GM12878 (cell line): Measurements from ENCODE around the gene NFAM1. TPM values are rescaled to one million over a fixed set of nuclear protein-coding genes. Genes with fewer than 3 reads are reported as not detected.

Source experiments
- ATAC-seq: fragments of 200-7000 bp; cut with Tn5 transposase; 3 replicates; pipeline ENCODE4 v1.9.1; 2020; ENCODE audit warnings: mild to moderate bottlenecking, moderate library complexity
- BruUV-seq: library from RNA; stranded (reverse); fragments of 400-500 nt; replicated peaks from 2 replicates; lab custom pipeline; 2021; lab: Mats Ljungman, UMichigan
- CTCF ChIA-PET: fragments of 300-600 bp; sonication (Branson Sonifier 250); formaldehyde crosslinking; extraction: SDS; loops from one replicate; lab custom pipeline; 2021; ENCODE audit warnings: inconsistent platforms; lab: Yijun Ruan, JAX
- POLR2A ChIA-PET: fragments of 350-600 bp; formaldehyde crosslinking; extraction: SDS; loops from one replicate; lab custom pipeline; 2021; ENCODE audit warnings: inconsistent platforms; lab: Charles Lee
- RAD21 ChIA-PET: fragments of 300-600 bp; sonication (Branson Sonifier 250); formaldehyde crosslinking; loops from one replicate; lab custom pipeline; 2023; ENCODE audit warnings: antibody characterized with exemption; ENCODE audit not compliant: unreplicated experiment; lab: Charles Lee
- SMC1A ChIA-PET: fragments of 300-600 bp; sonication (Branson Sonifier 250); formaldehyde crosslinking; loops from one replicate; lab custom pipeline; 2023; ENCODE audit not compliant: unreplicated experiment, uncharacterized antibody; lab: Charles Lee
- DNase-seq: peaks from one replicate; pipeline ENCODE4 v3.0.0-alpha.2; 2011; ENCODE audit warnings: low read depth, low spot score
- FAIRE-seq: peaks from 3 replicates; lab custom pipeline; 2011; peaks lifted over from hg19 to GRCh38; lab: Jason Lieb, UNC
- H2AFZ ChIP-seq: 2 replicates; pipeline ENCODE4 v1.6.0; 2011; ENCODE audit warnings: low read depth, low read length, control low read depth; ENCODE audit not compliant: control insufficient read depth
- H3K27ac ChIP-seq: 2 replicates; pipeline ENCODE4 v1.5.1; 2011; ENCODE audit warnings: control low read depth; ENCODE audit not compliant: control insufficient read depth, insufficient read depth
- H3K27me3 ChIP-seq, 2 experiments: replicated peaks in 1 of 2; 2 replicates each; pipeline versions ENCODE4 v1.6.0 to v1.6.1; 2011; ENCODE audit warnings: low read length in 1 of 2; ENCODE audit not compliant: control insufficient read depth in 2 of 2, insufficient read depth in 2 of 2
- H3K36me3 ChIP-seq, 2 experiments: 2 replicates each; pipeline ENCODE4 v1.5.1; 2011; ENCODE audit warnings: low read length in 1 of 2; ENCODE audit not compliant: control insufficient read depth in 2 of 2, insufficient read depth in 2 of 2
- H3K4me1 ChIP-seq: 2 replicates; pipeline ENCODE4 v1.6.1; 2011; ENCODE audit warnings: mild to moderate bottlenecking, low read length, moderate library complexity, mixed read lengths; ENCODE audit not compliant: control insufficient read depth, insufficient read depth
- H3K4me2 ChIP-seq: 2 replicates; pipeline ENCODE4 v1.6.0; 2011; ENCODE audit warnings: control low read depth; ENCODE audit not compliant: control insufficient read depth, insufficient read depth
- H3K4me3 ChIP-seq: fragments of 200-600 bp; sonication (generic); 2 replicates; pipeline ENCODE4 v1.5.1; 2016
- H3K79me2 ChIP-seq: 2 replicates; pipeline ENCODE4 v1.6.0; 2011; ENCODE audit warnings: low read length; ENCODE audit not compliant: control insufficient read depth, insufficient read depth
- H3K9ac ChIP-seq: 2 replicates; pipeline ENCODE4 v1.8.0; 2011; ENCODE audit warnings: low read length, control low read depth, mixed read lengths; ENCODE audit not compliant: control insufficient read depth, insufficient read depth
- H3K9me3 ChIP-seq: replicated peaks from 3 replicates; pipeline ENCODE4 v1.5.1; 2011; ENCODE audit warnings: mild to moderate bottlenecking, low read length; ENCODE audit not compliant: control insufficient read depth, insufficient read depth
- H4K20me1 ChIP-seq: 2 replicates; pipeline ENCODE4 v1.6.0; 2011; ENCODE audit not compliant: control insufficient read depth, insufficient read depth
- GATAD2B ChIP-seq: fragments of 450-650 bp; conservative IDR thresholded peaks from 2 replicates; pipeline ENCODE4 v1.6.1; 2017; ENCODE audit warnings: low read depth, mild to moderate bottlenecking, moderate library complexity
- JUND ChIP-seq: IDR thresholded peaks from 2 replicates; pipeline ENCODE4 v1.6.1; 2012; ENCODE audit warnings: low read depth, mild to moderate bottlenecking, low read length, improper control_type of control experiment, moderate library complexity
- KAT2A ChIP-seq: conservative IDR thresholded peaks from 2 replicates; pipeline ENCODE4 v1.6.1; 2011; ENCODE audit warnings: low read depth, low read length; ENCODE audit not compliant: control insufficient read depth
- MTA3 ChIP-seq: IDR thresholded peaks from 2 replicates; pipeline ENCODE4 v1.6.1; 2012; ENCODE audit warnings: low read length, inconsistent platforms, borderline replicate concordance
- NFYB ChIP-seq: IDR thresholded peaks from 2 replicates; pipeline ENCODE4 v1.6.1; 2011; ENCODE audit warnings: low read depth, mild to moderate bottlenecking, low read length, improper control_type of control experiment, moderate library complexity; ENCODE audit not compliant: insufficient read depth
- NRF1 ChIP-seq: conservative IDR thresholded peaks from 2 replicates; pipeline ENCODE4 v1.6.1; 2011; ENCODE audit warnings: mild to moderate bottlenecking, low read depth, low read length, improper control_type of control experiment
- SIX5 ChIP-seq: IDR thresholded peaks from 2 replicates; pipeline ENCODE4 v1.6.1; 2011; ENCODE audit warnings: mild to moderate bottlenecking, low read depth, low read length, moderate library complexity; ENCODE audit not compliant: severe bottlenecking
- SRF ChIP-seq, 2 experiments: IDR thresholded peaks; 2 replicates each; pipeline ENCODE4 v1.6.1; 2011; ENCODE audit warnings: low read depth in 2 of 2, low read length in 2 of 2, mild to moderate bottlenecking in 1 of 2, moderate library complexity in 1 of 2
- SUZ12 ChIP-seq: fragments of 200-600 bp; sonication (generic); IDR thresholded peaks from one replicate; pipeline ENCODE4 v1.6.1; 2018; ENCODE audit warnings: antibody characterized with exemption, mild to moderate bottlenecking; ENCODE audit not compliant: unreplicated experiment
- TCF3 ChIP-seq: IDR thresholded peaks from 2 replicates; pipeline ENCODE4 v1.6.1; 2012; ENCODE audit warnings: low read depth, mild to moderate bottlenecking, low read length, borderline replicate concordance; ENCODE audit not compliant: insufficient read depth
- WGBS: methylation state at CpG from one replicate; pipeline ENCODE4 v1.1.6; 2016; ENCODE audit warnings: low lambda C conversion rate; ENCODE audit not compliant: insufficient replicate concordance, insufficient coverage; ENCODE audit errors: missing lambda C conversion rate; 5-methylcytosine and 5-hydroxymethylcytosine counted together
- in situ Hi-C: fragments of 300-500 bp; cut with MboI; formaldehyde crosslinking; loops from 9 replicates; pipeline ENCODE4 v1.14.3; 2018; ENCODE audit warnings: mixed read lengths
- intact Hi-C: fragments of 100-400 bp; cut with micrococcal nuclease; formaldehyde crosslinking; loops from one replicate; pipeline ENCODE4 v1.14.2; 2022; ENCODE audit not compliant: unreplicated experiment
- polyA plus RNA-seq, 11 experiments: library from polyadenylated mRNA; depleted of rRNA in 4 of 11; unstranded in 6 of 11; stranded (reverse) in 5 of 11; fragments of >200 nt; fragmentation: Nextera tagmentation in 4 of 11; fragmentation: Illumina TruSeq in 1 of 11; extraction: Ambion mirVana in 4 of 11; extraction: Trizol in 1 of 11; gene quantifications; 1 replicate in 1 of 11; 2 replicates in 10 of 11; pipeline versions ENCODE4 v1.2.1 to v1.2.3, GENCODE V29; 2011 to 2016; ENCODE audit warnings: inconsistent platforms in 2 of 11, missing spikeins in 2 of 11, low read depth in 1 of 11
- total RNA-seq, 4 experiments: library from RNA; depleted of rRNA in 3 of 4; stranded (reverse); fragments of >200 nt in 3 of 4; fragmentation: Illumina TruSeq in 1 of 4; extraction: Trizol in 1 of 4; gene quantifications; 2 replicates each; pipeline versions ENCODE4 v1.2.1 to v1.2.3, GENCODE V29; 2013 to 2021
- TF ChIP-seq, protein P1 (sequence below): fragments of 450-650 bp; IDR thresholded peaks from 2 replicates; pipeline ENCODE4 v1.6.1; 2016; ENCODE audit warnings: mild to moderate bottlenecking
- TF ChIP-seq, protein P2 (sequence below): IDR thresholded peaks from 2 replicates; pipeline ENCODE4 v1.6.1; 2012; ENCODE audit warnings: low read length, inconsistent platforms
- TF ChIP-seq, protein P3 (sequence below): fragments of 450-650 bp; IDR thresholded peaks from 2 replicates; pipeline ENCODE4 v1.6.1; 2017; ENCODE audit warnings: mild to moderate bottlenecking, moderate library complexity

The NFAM1 gene
- total and polyA plus RNA-seq, 10 of the 15 experiments (the other 5 are each of a cell fraction or from before 2014, with no cell fraction given) = 0.13 to 1.3 (median 0.24) TPM; not detected in 3

DNA sequence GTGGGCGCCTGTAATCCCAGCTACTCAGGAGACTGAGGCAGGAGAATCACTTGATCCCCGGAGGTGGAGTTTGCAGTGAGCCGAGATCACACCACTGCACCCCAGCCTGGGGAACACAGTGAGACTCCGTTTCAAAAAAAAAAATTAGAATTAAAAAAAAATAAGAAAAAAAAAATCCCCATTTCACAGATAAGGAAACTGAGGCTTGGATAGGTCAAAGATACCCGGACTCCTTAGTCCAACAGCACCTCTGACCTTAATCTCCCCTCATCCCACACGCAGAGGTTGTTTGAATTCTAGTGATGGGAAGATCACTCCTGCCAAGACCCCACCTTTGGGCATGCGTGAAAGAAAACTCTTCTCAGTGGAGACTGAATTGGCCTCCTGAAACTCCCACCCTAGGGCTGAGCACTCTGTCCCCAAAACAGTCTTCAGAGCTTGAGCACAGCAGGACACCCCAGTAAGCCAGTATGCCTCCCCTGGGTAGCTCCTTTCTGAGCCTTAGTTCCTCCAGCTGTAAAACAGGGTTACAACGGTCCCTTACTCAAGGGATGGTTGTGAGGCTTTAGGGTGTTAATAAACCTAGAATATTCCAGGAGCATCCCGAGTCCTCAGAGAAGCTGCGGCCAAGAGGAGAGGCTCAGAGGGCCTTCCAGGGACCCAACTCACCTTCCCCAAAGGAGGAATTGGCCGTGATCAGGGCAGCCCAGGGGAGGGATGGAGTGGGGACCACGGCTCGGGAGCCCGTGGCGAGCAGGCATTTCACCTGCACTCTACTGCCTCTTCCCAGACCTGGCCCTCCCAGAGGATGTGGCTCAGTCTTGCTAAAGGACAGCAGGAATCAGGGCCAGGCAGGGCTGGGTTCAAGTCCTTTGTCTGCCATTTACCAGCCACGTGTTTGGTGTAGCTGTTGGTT is 73.3 kb downstream of the NFAM1 start (continued):
- TF ChIP-seq, protein P1, sequence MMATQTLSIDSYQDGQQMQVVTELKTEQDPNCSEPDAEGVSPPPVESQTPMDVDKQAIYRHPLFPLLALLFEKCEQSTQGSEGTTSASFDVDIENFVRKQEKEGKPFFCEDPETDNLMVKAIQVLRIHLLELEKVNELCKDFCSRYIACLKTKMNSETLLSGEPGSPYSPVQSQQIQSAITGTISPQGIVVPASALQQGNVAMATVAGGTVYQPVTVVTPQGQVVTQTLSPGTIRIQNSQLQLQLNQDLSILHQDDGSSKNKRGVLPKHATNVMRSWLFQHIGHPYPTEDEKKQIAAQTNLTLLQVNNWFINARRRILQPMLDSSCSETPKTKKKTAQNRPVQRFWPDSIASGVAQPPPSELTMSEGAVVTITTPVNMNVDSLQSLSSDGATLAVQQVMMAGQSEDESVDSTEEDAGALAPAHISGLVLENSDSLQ = no peak
- TF ChIP-seq GATAD2B = no peak
- no peak for TF ChIP-seq TCF3
- no peak for TF ChIP-seq SRF (IDR thresholded peaks at IDR 0.05; ENCODE audit: low read depth in 2 of 2, low read length in 2 of 2)
- TF ChIP-seq KAT2A = no peak
- TF ChIP-seq, protein P2, sequence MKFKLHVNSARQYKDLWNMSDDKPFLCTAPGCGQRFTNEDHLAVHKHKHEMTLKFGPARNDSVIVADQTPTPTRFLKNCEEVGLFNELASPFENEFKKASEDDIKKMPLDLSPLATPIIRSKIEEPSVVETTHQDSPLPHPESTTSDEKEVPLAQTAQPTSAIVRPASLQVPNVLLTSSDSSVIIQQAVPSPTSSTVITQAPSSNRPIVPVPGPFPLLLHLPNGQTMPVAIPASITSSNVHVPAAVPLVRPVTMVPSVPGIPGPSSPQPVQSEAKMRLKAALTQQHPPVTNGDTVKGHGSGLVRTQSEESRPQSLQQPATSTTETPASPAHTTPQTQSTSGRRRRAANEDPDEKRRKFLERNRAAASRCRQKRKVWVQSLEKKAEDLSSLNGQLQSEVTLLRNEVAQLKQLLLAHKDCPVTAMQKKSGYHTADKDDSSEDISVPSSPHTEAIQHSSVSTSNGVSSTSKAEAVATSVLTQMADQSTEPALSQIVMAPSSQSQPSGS = no peak

DNA sequence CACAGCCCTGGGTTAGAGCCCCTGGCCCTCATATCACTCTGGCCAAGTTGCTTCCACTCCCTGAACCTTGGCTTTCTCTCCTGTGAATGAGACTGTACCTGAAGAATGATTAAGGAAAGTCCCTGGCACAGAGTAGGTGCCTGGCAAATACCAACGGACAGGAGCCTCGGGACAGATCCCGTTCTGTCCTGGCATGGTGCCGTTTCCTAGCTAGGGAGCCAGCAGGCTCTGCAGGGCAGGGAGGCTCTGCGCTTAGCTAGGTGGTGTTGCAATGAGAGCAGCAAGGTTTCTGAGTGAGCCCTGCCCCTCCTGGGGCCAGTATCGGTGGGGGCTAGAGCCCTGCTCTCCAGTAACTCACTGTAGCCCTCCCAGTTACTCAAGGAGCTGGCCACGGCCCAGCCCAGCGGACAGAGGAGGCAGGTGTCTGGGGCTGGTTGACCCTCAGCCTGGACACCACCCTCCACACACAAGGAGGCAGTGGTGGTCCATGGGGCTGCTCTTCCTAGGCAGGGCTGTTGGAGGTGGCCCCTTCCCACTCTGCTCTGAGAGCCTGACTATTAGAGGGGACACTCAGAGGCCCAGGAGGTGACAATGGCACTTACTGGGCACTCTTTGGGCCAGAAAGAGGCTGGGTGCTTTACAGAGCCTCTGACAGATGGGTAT is 74.4 kb downstream of the NFAM1 start:
- Histone ChIP-seq H3K4me2 (no peak overlapping the region), H2AFZ (no peak overlapping the region), H3K79me2 (no peaks in the 10 kb centered on the region), H3K9me3 (no peaks in the 10 kb centered on the region), H3K4me1 (peaks cover 7% of the 10 kb centered on the region), H3K4me3 (no peak overlapping the region), H3K9ac (no peak overlapping the region), H3K27ac (no peak overlapping the region), H4K20me1 (no peaks in the 10 kb centered on the region), H3K27me3 (peaks cover 0 to 7% of the 10 kb centered on the region in 2 experiments; a peak in 2 of 4 replicates), H3K36me3 (no peaks in the 10 kb centered on the region)
- ChIA-PET CTCF (no interaction called here), SMC1A (interaction anchor here (1.1 to 2.3 kb wide), 3 partner anchors 11 to 41 kb away, joined by 3 to 8 read pairs (median 3); no protein-coding TSS in a partner anchor), POLR2A (no interaction called here), RAD21 (interaction anchor here (1.4 kb wide), 1 partner anchor 11 kb away, joined by 4 read pairs; no protein-coding TSS in a partner anchor)
- BruUV-seq = no TSS peak
- in situ Hi-C loops (no loop called here), intact Hi-C loops (no loop called here)
- ATAC-seq (peak; percentile 13; the same call in 2 of the 3 replicates), DNase-seq (no peak), FAIRE-seq (no peak)
- no peak for TF ChIP-seq SUZ12
- no peak for TF ChIP-seq MTA3
- TF ChIP-seq NFYB = no peak
- no peak for TF ChIP-seq NRF1
- TF ChIP-seq SIX5 = no peak
- TF ChIP-seq, protein P3, sequence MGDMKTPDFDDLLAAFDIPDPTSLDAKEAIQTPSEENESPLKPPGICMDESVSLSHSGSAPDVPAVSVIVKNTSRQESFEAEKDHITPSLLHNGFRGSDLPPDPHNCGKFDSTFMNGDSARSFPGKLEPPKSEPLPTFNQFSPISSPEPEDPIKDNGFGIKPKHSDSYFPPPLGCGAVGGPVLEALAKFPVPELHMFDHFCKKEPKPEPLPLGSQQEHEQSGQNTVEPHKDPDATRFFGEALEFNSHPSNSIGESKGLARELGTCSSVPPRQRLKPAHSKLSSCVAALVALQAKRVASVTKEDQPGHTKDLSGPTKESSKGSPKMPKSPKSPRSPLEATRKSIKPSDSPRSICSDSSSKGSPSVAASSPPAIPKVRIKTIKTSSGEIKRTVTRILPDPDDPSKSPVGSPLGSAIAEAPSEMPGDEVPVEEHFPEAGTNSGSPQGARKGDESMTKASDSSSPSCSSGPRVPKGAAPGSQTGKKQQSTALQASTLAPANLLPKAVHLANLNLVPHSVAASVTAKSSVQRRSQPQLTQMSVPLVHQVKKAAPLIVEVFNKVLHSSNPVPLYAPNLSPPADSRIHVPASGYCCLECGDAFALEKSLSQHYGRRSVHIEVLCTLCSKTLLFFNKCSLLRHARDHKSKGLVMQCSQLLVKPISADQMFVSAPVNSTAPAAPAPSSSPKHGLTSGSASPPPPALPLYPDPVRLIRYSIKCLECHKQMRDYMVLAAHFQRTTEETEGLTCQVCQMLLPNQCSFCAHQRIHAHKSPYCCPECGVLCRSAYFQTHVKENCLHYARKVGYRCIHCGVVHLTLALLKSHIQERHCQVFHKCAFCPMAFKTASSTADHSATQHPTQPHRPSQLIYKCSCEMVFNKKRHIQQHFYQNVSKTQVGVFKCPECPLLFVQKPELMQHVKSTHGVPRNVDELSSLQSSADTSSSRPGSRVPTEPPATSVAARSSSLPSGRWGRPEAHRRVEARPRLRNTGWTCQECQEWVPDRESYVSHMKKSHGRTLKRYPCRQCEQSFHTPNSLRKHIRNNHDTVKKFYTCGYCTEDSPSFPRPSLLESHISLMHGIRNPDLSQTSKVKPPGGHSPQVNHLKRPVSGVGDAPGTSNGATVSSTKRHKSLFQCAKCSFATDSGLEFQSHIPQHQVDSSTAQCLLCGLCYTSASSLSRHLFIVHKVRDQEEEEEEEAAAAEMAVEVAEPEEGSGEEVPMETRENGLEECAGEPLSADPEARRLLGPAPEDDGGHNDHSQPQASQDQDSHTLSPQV = no peak
- no peak for TF ChIP-seq JUND
- WGBS = 49% methylated on average over 8 of the region's 8 CpGs
